Measurements from ENCODE around the gene TTLL11.
A peak's percentile ranks its signal among the peaks of the same experiment; 100 is the strongest.

The TTLL11 gene

DNA sequence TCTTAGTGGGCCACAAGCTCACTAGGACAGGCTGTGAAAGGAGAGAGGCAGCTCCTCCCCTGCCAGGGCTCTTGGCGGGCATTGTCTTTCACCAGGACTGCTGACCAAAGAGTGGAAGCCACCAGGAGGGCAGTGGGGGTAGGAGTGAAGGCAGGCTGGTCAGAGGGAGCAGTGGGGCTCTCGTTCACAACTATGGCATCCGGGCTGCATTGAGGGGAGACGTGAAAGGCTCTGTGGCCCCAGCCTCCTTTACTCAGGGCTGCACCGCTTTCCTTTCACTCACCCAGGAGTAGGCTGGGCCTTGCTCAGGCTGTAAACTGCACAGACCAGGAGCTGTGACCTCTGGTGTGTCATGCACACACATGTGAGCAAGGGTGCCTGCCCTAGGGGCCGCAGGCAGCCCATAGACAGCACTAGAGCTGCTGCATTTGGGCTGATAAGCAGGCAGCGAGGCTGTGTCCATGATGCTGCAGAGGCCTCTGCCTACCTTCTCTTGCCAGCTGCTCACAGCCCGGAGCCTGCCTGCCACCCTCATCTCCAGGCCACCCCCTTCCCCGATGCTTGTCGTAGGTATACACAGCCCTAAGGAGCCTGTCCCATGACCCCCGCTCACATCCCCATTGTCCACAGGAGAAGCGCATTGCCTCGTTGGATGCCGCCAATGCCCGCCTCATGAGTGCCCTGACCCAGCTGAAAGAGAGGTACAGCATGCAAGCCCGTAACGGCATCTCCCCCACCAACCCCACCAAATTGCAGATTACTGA, 311.2 kb downstream of the TTLL11 start:
- H3K4me3 ChIP-seq (ENCODE audit: control insufficient read depth, low read depth, low read length), result no peak overlapping the region
- DNase-seq (ENCODE audit: low read depth), result no peak
- TF ChIP-seq, protein P1, sequence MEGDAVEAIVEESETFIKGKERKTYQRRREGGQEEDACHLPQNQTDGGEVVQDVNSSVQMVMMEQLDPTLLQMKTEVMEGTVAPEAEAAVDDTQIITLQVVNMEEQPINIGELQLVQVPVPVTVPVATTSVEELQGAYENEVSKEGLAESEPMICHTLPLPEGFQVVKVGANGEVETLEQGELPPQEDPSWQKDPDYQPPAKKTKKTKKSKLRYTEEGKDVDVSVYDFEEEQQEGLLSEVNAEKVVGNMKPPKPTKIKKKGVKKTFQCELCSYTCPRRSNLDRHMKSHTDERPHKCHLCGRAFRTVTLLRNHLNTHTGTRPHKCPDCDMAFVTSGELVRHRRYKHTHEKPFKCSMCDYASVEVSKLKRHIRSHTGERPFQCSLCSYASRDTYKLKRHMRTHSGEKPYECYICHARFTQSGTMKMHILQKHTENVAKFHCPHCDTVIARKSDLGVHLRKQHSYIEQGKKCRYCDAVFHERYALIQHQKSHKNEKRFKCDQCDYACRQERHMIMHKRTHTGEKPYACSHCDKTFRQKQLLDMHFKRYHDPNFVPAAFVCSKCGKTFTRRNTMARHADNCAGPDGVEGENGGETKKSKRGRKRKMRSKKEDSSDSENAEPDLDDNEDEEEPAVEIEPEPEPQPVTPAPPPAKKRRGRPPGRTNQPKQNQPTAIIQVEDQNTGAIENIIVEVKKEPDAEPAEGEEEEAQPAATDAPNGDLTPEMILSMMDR (conservative IDR thresholded peaks at IDR 0.05; ENCODE audit: control insufficient read depth, insufficient read depth, low read depth, low read length), result no peak

DNA sequence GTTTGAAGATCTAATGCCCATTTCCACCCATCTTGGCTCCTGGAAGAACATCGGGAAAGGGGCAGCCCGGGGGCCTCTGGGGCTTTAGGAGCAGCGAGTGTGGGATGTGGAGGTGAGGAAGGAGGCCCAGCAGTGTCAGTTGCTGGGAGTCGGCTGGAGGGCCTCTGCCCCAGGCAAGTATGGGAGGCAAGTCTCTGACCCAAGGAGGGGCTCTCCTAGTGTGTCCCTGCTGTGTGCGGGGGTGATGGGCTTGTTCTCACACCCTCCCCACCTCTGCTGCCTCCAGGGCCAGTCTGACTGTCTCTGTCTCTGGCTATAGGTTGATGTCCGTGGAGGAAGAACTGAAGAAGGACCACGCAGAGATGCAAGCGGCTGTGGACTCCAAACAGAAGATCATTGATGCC, 312.0 kb downstream of the TTLL11 start:
- no peak overlapping the region for H3K4me3 ChIP-seq (ENCODE audit: control insufficient read depth, low read depth, low read length)
- TF ChIP-seq, protein P1 (conservative IDR thresholded peaks at IDR 0.05; ENCODE audit: control insufficient read depth, insufficient read depth, low read depth, low read length), result no peak
- DNase-seq (ENCODE audit: low read depth), result no peak

DNA sequence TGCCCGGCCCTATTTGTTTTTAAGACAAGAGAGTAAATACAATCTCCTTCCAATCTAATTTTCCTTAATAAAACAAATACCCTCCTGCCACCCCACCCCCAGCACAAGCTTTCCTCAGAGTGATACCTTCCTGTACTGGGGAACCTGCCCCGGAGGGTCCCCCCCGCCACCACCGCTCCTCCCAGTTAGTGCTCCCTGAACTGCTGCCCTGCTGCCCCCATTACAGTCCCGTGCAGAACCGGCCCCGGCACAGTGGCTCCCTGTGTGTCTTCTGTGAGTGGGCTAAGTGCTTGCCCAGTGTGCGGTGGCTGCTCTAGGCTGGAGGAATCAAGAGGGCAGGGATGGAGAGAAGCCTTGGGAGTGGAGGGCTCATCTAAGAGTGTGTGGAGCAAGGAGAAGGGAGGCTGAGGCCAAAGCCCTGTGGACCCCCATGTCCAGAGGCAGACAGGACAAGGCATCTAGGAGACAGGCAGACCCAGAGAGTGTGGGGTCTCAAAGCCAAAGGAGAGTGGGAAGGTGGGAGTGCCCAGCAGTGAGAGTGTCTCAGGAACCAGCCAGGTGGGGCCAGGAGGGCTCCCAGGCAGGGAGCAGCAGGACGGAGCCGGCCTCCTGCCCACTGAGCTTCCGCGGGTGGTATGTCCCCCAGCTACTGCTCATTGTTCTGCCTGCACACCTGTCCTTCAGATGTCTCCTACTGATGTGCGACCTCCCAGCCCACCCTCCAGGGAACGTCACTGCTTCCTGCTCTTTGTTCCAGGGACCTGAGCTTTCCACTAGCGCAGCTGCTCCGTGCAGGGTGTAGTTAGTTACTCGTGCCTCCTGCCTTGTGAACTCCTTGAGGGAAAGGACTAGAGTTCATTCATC, 312.7 kb downstream of the TTLL11 start:
- TF ChIP-seq, protein P1 (conservative IDR thresholded peaks at IDR 0.05; ENCODE audit: control insufficient read depth, insufficient read depth, low read depth, low read length), result no peak
- no peak for DNase-seq (ENCODE audit: low read depth)
- no peak overlapping the region for H3K4me3 ChIP-seq (ENCODE audit: control insufficient read depth, low read depth, low read length)

DNA sequence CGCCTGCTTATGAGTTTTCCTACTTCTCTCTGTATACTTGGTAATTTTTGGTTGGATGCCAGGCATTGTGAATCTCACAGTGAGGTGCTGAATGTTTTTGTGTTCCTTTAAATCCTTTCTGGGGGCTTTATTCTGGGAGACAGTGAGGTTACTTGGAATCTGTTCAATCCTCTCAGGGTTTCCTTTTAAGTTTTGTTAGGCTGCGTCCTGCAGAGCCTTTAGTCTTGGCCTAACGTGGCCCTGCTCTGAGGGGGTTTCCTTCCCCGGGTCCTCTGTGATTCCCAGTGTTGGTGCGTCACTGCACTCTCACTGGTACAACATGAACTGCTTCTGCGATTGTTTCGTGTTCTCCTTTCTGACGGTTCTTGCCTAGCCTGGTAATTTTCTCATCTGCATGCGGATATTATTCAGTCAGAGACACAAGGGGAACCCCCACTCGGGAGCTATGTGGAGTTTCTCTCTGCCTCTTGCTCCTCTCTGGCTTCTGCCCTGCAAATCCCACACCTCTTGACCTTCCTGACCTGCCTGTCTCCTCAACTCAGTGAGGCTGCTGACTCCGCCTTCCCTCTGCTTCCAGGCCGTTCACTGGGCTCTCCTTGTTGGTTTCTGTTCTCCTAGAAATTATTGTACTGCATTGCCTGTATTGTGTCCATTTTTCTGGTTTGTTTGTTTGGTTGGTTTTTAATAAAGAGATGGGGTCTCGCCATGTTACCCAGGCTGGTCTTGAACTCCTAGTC, 313.6 kb downstream of the TTLL11 start:
- no peak overlapping the region for H3K4me3 ChIP-seq (ENCODE audit: control insufficient read depth, low read depth, low read length)
- TF ChIP-seq, protein P1 (conservative IDR thresholded peaks at IDR 0.05; ENCODE audit: control insufficient read depth, insufficient read depth, low read depth, low read length), result no peak
- DNase-seq (ENCODE audit: low read depth), result peak; percentile 26

DNA sequence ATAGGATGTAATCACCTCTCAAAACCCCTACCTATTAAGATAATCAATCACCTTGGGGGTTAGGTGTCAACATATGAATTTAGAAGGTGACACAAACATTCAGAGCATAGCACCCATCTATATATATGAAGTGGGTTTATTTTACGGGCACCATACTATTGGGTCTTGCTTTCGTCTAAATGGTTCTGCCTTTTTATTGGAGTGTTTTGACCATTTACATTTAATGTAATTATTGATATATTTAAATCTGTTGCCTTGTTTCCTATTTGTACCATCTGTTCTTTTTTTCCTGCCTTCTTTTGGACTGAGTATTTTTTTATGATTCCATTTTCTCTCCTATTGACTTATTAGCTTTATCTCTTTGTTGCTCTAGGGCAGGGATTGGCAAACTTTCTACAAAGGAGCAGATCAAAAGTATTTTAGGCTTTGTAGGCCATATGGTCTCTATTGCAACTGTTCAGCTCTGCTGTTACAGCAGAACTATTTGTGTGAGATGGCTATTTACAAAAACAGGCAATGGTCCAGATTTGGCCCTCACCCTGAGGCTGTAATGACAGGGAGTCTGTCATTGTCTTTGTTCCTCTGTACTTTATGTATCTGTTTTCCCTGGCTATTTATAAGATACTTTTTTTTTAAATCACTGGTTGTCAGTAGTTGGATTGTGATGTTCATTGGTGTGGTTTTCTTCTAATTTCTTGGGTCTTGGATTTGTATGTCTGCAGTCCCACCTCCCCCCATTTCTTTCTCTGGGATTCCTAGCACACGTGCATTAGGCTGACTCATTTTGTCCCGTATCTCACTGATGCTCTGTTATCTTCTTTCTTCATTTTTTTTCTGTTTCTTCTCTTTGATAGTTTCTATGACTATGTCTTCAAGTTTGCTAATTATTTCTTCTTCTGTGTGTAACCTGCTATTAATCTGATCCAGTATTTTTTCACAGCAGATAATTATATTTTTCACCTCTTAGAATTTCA, 314.6 kb downstream of the TTLL11 start:
- DNase-seq (ENCODE audit: low read depth), result no peak
- H3K4me3 ChIP-seq (ENCODE audit: control insufficient read depth, low read depth, low read length), result no peak overlapping the region
- TF ChIP-seq, protein P1 (conservative IDR thresholded peaks at IDR 0.05; ENCODE audit: control insufficient read depth, insufficient read depth, low read depth, low read length), result no peak

All from fibroblast of mammary gland (primary cell).